Endothelial cell of umbilical vein (primary cell): ENCODE measurements around the gene RBL1. TPM values are rescaled to one million over a fixed set of nuclear protein-coding genes. Genes with fewer than 3 reads are reported as not detected.

Experiments
- BruUV-seq: library from RNA; stranded (reverse); fragments of 400-500 nt; replicated peaks from 2 replicates; lab custom pipeline; 2021; lab: Mats Ljungman, UMichigan
- CTCF ChIA-PET: fragments of 300-600, 350-600 bp; sonication (Branson Sonifier 250); formaldehyde crosslinking; loops from one replicate; lab custom pipeline; 2021; ENCODE audit warnings: antibody characterized with exemption, inconsistent platforms; lab: Charles Lee
- POLR2A ChIA-PET: fragments of 300-600, 350-600 bp; sonication (Branson Sonifier 250); formaldehyde crosslinking; loops from one replicate; lab custom pipeline; 2021; ENCODE audit warnings: antibody characterized with exemption, inconsistent platforms; lab: Charles Lee
- DNase-seq: peaks from one replicate; pipeline ENCODE4 v3.0.0-alpha.2; 2011; ENCODE audit warnings: low read depth, low spot score
- FAIRE-seq: peaks from 2 replicates; lab custom pipeline; 2011; peaks lifted over from hg19 to GRCh38; lab: Jason Lieb, UNC
- H2AFZ ChIP-seq: 2 replicates; pipeline ENCODE4 v1.6.0; 2012; ENCODE audit warnings: low read depth, low read length, control low read depth, inconsistent platforms
- H3K27ac ChIP-seq: 2 replicates; pipeline ENCODE4 v1.5.1; 2011; ENCODE audit warnings: low read depth, mild to moderate bottlenecking, control low read depth, low read length, moderate library complexity; ENCODE audit not compliant: insufficient read depth
- H3K27me3 ChIP-seq, 2 experiments: 2 replicates each; pipeline versions ENCODE4 v1.6.0 to v1.6.1; 2011; ENCODE audit warnings: low read length in 2 of 2, mixed read lengths in 1 of 2; ENCODE audit not compliant: control insufficient read depth in 2 of 2, insufficient read depth in 2 of 2
- H3K36me3 ChIP-seq, 2 experiments: 2 replicates in 1 of 2; 3 replicates in 1 of 2; pipeline ENCODE4 v1.5.1; 2011; ENCODE audit warnings: low read length in 2 of 2, mild to moderate bottlenecking in 1 of 2, moderate library complexity in 1 of 2; ENCODE audit not compliant: control insufficient read depth in 2 of 2, insufficient read depth in 2 of 2; ENCODE audit errors: extremely low read depth in 1 of 2
- H3K4me1 ChIP-seq: 3 replicates; pipeline ENCODE4 v1.5.1; 2011; ENCODE audit warnings: mild to moderate bottlenecking, low read length; ENCODE audit not compliant: control insufficient read depth, insufficient read depth; ENCODE audit errors: extremely low read depth
- H3K4me2 ChIP-seq: 2 replicates; pipeline ENCODE4 v1.6.1; 2011; ENCODE audit warnings: low read length, control low read depth, mixed read lengths; ENCODE audit not compliant: insufficient read depth
- H3K4me3 ChIP-seq, 3 experiments: fragments of 200-600 bp in 1 of 3; sonication (generic), shearing (Covaris generic) in 1 of 3; replicated peaks in 1 of 3; 2 replicates each; pipeline ENCODE4 v1.5.1; 2011 to 2016; ENCODE audit warnings: control low read depth in 3 of 3, low read length in 3 of 3, mild to moderate bottlenecking in 2 of 3, inconsistent platforms in 1 of 3, low read depth in 1 of 3, moderate library complexity in 1 of 3; ENCODE audit not compliant: insufficient read depth in 1 of 3
- H3K79me2 ChIP-seq: 2 replicates; pipeline ENCODE4 v1.6.0; 2012; ENCODE audit warnings: low read length, inconsistent platforms; ENCODE audit not compliant: control insufficient read depth, insufficient read depth
- H3K9ac ChIP-seq: replicated peaks from 2 replicates; pipeline ENCODE3; 2011; ENCODE audit warnings: low read length, control low read depth; ENCODE audit not compliant: insufficient read depth; ENCODE audit errors: extremely low read depth
- H3K9me1 ChIP-seq: replicated peaks from 3 replicates; pipeline ENCODE4 v1.6.0; 2011; ENCODE audit warnings: mild to moderate bottlenecking, low read length; ENCODE audit not compliant: control insufficient read depth, insufficient read depth; ENCODE audit errors: extremely low read depth
- H3K9me3 ChIP-seq: replicated peaks from 2 replicates; pipeline ENCODE4 v1.5.1; 2012; ENCODE audit warnings: low read length, inconsistent platforms; ENCODE audit not compliant: control insufficient read depth, insufficient read depth
- H4K20me1 ChIP-seq: replicated peaks from 2 replicates; pipeline ENCODE3; 2011; ENCODE audit warnings: mild to moderate bottlenecking, low read length; ENCODE audit not compliant: control insufficient read depth, insufficient read depth; ENCODE audit errors: extremely low read depth
- EZH2 ChIP-seq: IDR thresholded peaks from 2 replicates; pipeline ENCODE4 v1.6.1; 2012; ENCODE audit warnings: borderline replicate concordance, low read depth, mild to moderate bottlenecking, moderate library complexity, low read length, inconsistent platforms; ENCODE audit not compliant: severe bottlenecking
- FOS ChIP-seq: IDR thresholded peaks from 2 replicates; pipeline ENCODE4 v1.6.1; 2011; ENCODE audit warnings: mild to moderate bottlenecking, low read length, moderate library complexity, borderline replicate concordance; ENCODE audit not compliant: insufficient read depth
- GATA2 ChIP-seq: IDR thresholded peaks from 2 replicates; pipeline ENCODE4 v1.7.0; 2011; ENCODE audit warnings: low read depth, mild to moderate bottlenecking, moderate library complexity, mixed read lengths, low read length; ENCODE audit not compliant: insufficient read length, insufficient read depth
- JUN ChIP-seq: IDR thresholded peaks from 2 replicates; pipeline ENCODE4 v1.6.1; 2011; ENCODE audit warnings: borderline replicate concordance, low read depth; ENCODE audit not compliant: insufficient read length, insufficient read depth
- MYC ChIP-seq: IDR thresholded peaks from one replicate; pipeline ENCODE4 v1.6.1; 2011; ENCODE audit warnings: mild to moderate bottlenecking, low read depth, low read length
- POLR2A ChIP-seq: IDR thresholded peaks from 2 replicates; pipeline ENCODE4 v1.6.1; 2012; ENCODE audit warnings: low read depth, mild to moderate bottlenecking, control low read depth, low read length
- POLR2AphosphoS5 ChIP-seq: IDR thresholded peaks from 2 replicates; pipeline ENCODE4 v1.6.1; 2012; ENCODE audit warnings: low read depth, mild to moderate bottlenecking, control low read depth, low read length, moderate library complexity; ENCODE audit not compliant: insufficient read depth
- dilution Hi-C: fragments of 300-500 bp; cut with MboI; formaldehyde crosslinking; loops from one replicate; pipeline ENCODE4 v1.15.0; 2019; ENCODE audit warnings: low sequenced_read_pairs; ENCODE audit not compliant: extremely low pct_ligation_motif_present
- intact Hi-C: fragments of 100-400 bp; cut with micrococcal nuclease; formaldehyde crosslinking; loops from one replicate; pipeline ENCODE4 v1.10.0; 2022
- polyA plus RNA-seq, 4 experiments: library from polyadenylated mRNA; depleted of rRNA in 3 of 4; stranded (reverse) in 3 of 4; unstranded in 1 of 4; fragments of >200 nt; gene quantifications; 2 replicates each; pipeline versions ENCODE4 v1.2.1 to v1.2.3, GENCODE V29; 2011 to 2012; ENCODE audit warnings: missing spikeins in 1 of 4
- total RNA-seq: library from RNA; stranded (reverse); gene quantifications from 2 replicates; pipeline ENCODE4 v1.2.3, GENCODE V29; 2021
- TF ChIP-seq, protein P1 (sequence below), 2 donors: IDR thresholded peaks; 1 replicate in 1 of 2; 2 replicates in 1 of 2; pipeline ENCODE4 v1.5.1; 2011; ENCODE audit warnings: low read length in 2 of 2, mild to moderate bottlenecking in 2 of 2, moderate library complexity in 2 of 2, control low read depth in 1 of 2, inconsistent platforms in 1 of 2, low read depth in 1 of 2; ENCODE audit not compliant: insufficient read depth in 1 of 2; ENCODE audit errors: extremely low read depth in 1 of 2
- TF ChIP-seq, protein P2 (sequence below): IDR thresholded peaks from 2 replicates; pipeline ENCODE4 v1.6.1; 2011; ENCODE audit not compliant: insufficient read depth, insufficient read length

RBL1 gene
- total and polyA plus RNA-seq, 2 donors (not counting 3 experiments of a cell fraction or from before 2014, with no cell fraction given) = 3.1 to 20.1 TPM

DNA sequence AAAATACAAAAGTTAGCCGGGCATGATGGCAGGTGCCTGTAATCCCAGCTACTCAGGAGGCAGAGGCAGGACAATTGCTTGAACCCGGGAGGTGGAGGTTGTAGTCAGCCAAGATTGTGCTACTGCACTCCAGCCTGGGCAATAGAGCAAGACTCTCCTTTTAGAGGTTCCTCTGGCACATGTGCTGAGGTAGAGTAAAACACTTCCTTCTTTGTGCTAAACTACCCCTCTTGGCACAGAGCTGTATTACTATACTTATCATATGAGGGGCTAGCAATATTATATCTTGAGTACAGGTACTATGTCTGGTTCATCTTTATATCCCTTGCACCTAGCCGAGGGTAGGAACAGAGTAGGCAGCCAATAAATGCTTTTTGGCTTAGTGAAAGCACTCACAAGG, 104.1 kb downstream of the RBL1 start:
- no peak for TF ChIP-seq FOS
- TF ChIP-seq MYC = no peak
- TF ChIP-seq, protein P1, sequence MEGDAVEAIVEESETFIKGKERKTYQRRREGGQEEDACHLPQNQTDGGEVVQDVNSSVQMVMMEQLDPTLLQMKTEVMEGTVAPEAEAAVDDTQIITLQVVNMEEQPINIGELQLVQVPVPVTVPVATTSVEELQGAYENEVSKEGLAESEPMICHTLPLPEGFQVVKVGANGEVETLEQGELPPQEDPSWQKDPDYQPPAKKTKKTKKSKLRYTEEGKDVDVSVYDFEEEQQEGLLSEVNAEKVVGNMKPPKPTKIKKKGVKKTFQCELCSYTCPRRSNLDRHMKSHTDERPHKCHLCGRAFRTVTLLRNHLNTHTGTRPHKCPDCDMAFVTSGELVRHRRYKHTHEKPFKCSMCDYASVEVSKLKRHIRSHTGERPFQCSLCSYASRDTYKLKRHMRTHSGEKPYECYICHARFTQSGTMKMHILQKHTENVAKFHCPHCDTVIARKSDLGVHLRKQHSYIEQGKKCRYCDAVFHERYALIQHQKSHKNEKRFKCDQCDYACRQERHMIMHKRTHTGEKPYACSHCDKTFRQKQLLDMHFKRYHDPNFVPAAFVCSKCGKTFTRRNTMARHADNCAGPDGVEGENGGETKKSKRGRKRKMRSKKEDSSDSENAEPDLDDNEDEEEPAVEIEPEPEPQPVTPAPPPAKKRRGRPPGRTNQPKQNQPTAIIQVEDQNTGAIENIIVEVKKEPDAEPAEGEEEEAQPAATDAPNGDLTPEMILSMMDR (IDR thresholded peaks at IDR 0.05; ENCODE audit: extremely low read depth in 1 of 2, insufficient read depth in 1 of 2, low read depth in 1 of 2, low read length in 2 of 2) = no peak
- TF ChIP-seq, protein P2, sequence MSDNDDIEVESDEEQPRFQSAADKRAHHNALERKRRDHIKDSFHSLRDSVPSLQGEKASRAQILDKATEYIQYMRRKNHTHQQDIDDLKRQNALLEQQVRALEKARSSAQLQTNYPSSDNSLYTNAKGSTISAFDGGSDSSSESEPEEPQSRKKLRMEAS = no peak
- no peak for TF ChIP-seq POLR2A
- TF ChIP-seq EZH2 = no peak
- no peak for TF ChIP-seq JUN
- TF ChIP-seq POLR2AphosphoS5 = no peak
- no peak for TF ChIP-seq GATA2
- FAIRE-seq (no peak), DNase-seq (no peak)
- Histone ChIP-seq H3K9me3 (no peaks in the 10 kb centered on the region), H3K4me1 (peaks cover 8% of the 10 kb centered on the region), H3K4me2 (no peak overlapping the region), H3K9me1 (no peaks in the 10 kb centered on the region), H3K36me3 (no peaks in the 10 kb centered on the region), H3K9ac (no peak overlapping the region), H3K79me2 (no peaks in the 10 kb centered on the region), H3K27me3 (no peaks in the 10 kb centered on the region), H2AFZ (no peak overlapping the region), H4K20me1 (no peaks in the 10 kb centered on the region), H3K27ac (no peak overlapping the region), H3K4me3 (no peak overlapping the region)
- CTCF ChIA-PET = no interaction called here
- BruUV-seq = no TSS peak
- POLR2A ChIA-PET = interaction anchor here (0.7 kb wide), 1 partner anchor 23 kb away, joined by 5 read pairs; no protein-coding TSS in a partner anchor
- dilution Hi-C loops = no loop called here
- intact Hi-C loops = no loop called here
